DMS153 (cell line): ENCODE data around the gene NDFIP1.
A peak's percentile ranks its signal among the peaks of the same experiment; 100 is the strongest.

Experiments used
- DNase-seq: peaks from one replicate; lab custom pipeline; 2025; lab: John Stamatoyannopoulos, UW

NDFIP1 gene

GRCh38 chr5:142119051-142119625, 10.6 kb downstream of the NDFIP1 start:
- no peak for DNase-seq

- DNase-seq = no peak
Observed at GRCh38 chr5:142120247-142120935, 11.8 kb downstream of the NDFIP1 start.

- no peak for DNase-seq
Observed at GRCh38 chr5:142122121-142122520, 13.5 kb downstream of the NDFIP1 start.

GRCh38 chr5:142125378-142125777, 16.8 kb downstream of the NDFIP1 start:
- no peak for DNase-seq

- no peak for DNase-seq
Observed at GRCh38 chr5:142125963-142126362, 17.4 kb downstream of the NDFIP1 start.

- DNase-seq = no peak
Observed at GRCh38 chr5:142128675-142129208, 20.2 kb downstream of the NDFIP1 start.

GRCh38 chr5:142129446-142130066, 21.0 kb downstream of the NDFIP1 start:
- DNase-seq = no peak

GRCh38 chr5:142131394-142131793, 22.8 kb downstream of the NDFIP1 start:
- DNase-seq = no peak

GRCh38 chr5:142132916-142133315, 24.3 kb downstream of the NDFIP1 start:
- no peak for DNase-seq

- DNase-seq = no peak
Observed at GRCh38 chr5:142133330-142134206, 25.0 kb downstream of the NDFIP1 start.

GRCh38 chr5:142134331-142135010, 25.9 kb downstream of the NDFIP1 start:
- no peak for DNase-seq

- DNase-seq = no peak
Observed at GRCh38 chr5:142141463-142141862, 32.9 kb downstream of the NDFIP1 start.

- no peak for DNase-seq
Observed at GRCh38 chr5:142143878-142144277, 35.3 kb downstream of the NDFIP1 start.

GRCh38 chr5:142145106-142145900, 36.7 kb downstream of the NDFIP1 start:
- no peak for DNase-seq

GRCh38 chr5:142149363-142149762, 40.8 kb downstream of the NDFIP1 start:
- no peak for DNase-seq

GRCh38 chr5:142150431-142150830, 41.9 kb downstream of the NDFIP1 start:
- no peak for DNase-seq

- DNase-seq = peak; percentile 15
Observed at GRCh38 chr5:142151436-142152383, 43.1 kb downstream of the NDFIP1 start.

- no peak for DNase-seq
Observed at GRCh38 chr5:142152384-142152732, 43.8 kb downstream of the NDFIP1 start.

GRCh38 chr5:142153674-142154448, 45.3 kb downstream of the NDFIP1 start:
- no peak for DNase-seq
